H1 (cell line): ENCODE results near the gene FOSL1. TPM values are rescaled to one million over a fixed set of nuclear protein-coding genes. Genes with fewer than 3 reads are reported as not detected.

ENCODE experiments used
- ATF2 ChIP-seq: IDR thresholded peaks from 2 replicates; pipeline ENCODE4 v1.6.1; 2012; ENCODE audit warnings: low read length, inconsistent platforms
- ATF3 ChIP-seq: IDR thresholded peaks from 2 replicates; pipeline ENCODE4 v1.6.1; 2011; ENCODE audit warnings: low read depth, mild to moderate bottlenecking, low read length; ENCODE audit not compliant: insufficient read depth
- BACH1 ChIP-seq: IDR thresholded peaks from 2 replicates; pipeline ENCODE4 v1.6.1; 2012; ENCODE audit warnings: low read length, improper control_type of control experiment
- CTBP2 ChIP-seq: IDR thresholded peaks from 2 replicates; pipeline ENCODE4 v1.7.0; 2011; ENCODE audit warnings: borderline replicate concordance, mild to moderate bottlenecking, moderate library complexity, mixed read lengths, low read length; ENCODE audit not compliant: insufficient read depth, insufficient read length
- CTCF ChIP-seq, 3 experiments: IDR thresholded peaks; 1 replicate in 2 of 3; 2 replicates in 1 of 3; pipeline versions ENCODE4 v1.5.1 to v1.6.1; 2011; ENCODE audit warnings: low read length in 3 of 3, mild to moderate bottlenecking in 3 of 3, inconsistent platforms in 2 of 3, low read depth in 1 of 3, moderate library complexity in 1 of 3; ENCODE audit not compliant: insufficient read depth in 1 of 3; ENCODE audit errors: control extremely low read depth in 1 of 3
- GTF2F1 ChIP-seq: IDR thresholded peaks from 2 replicates; pipeline ENCODE4 v1.6.1; 2012; ENCODE audit warnings: low read depth, low read length, improper control_type of control experiment, borderline replicate concordance
- JUND ChIP-seq: IDR thresholded peaks from 2 replicates; pipeline ENCODE4 v1.6.1; 2011; ENCODE audit warnings: mild to moderate bottlenecking, improper control_type of control experiment, low read length
- KDM1A ChIP-seq: fragments of 200-600, 300-600 bp; sonication (generic); IDR thresholded peaks from 2 replicates; pipeline ENCODE4 v1.7.1; 2016; ENCODE audit warnings: mild to moderate bottlenecking, low read length, borderline replicate concordance
- KDM4A ChIP-seq: IDR thresholded peaks from one replicate; pipeline ENCODE4 v1.7.1; 2012; ENCODE audit warnings: low read depth, mild to moderate bottlenecking, moderate library complexity, low read length, inconsistent platforms; ENCODE audit not compliant: severe bottlenecking
- KDM5A ChIP-seq: fragments of 200-600 bp; IDR thresholded peaks from 2 replicates; pipeline ENCODE4 v1.7.1; 2012; ENCODE audit warnings: mild to moderate bottlenecking, low read length, inconsistent platforms, mixed read lengths
- MAFK ChIP-seq: IDR thresholded peaks from 2 replicates; pipeline ENCODE4 v1.6.1; 2012; ENCODE audit warnings: low read depth, mild to moderate bottlenecking, improper control_type of control experiment, low read length
- NRF1 ChIP-seq: IDR thresholded peaks from 2 replicates; pipeline ENCODE4 v1.6.1; 2011; ENCODE audit warnings: mild to moderate bottlenecking, low read depth, low read length, improper control_type of control experiment
- RBBP5 ChIP-seq: IDR thresholded peaks from 2 replicates; pipeline ENCODE4 v1.7.1; 2012; ENCODE audit warnings: low read depth, mild to moderate bottlenecking, inconsistent platforms, low read length, moderate library complexity, borderline replicate concordance
- SAP30 ChIP-seq: fragments of 300-600 bp; sonication (generic); IDR thresholded peaks from 2 replicates; pipeline ENCODE4 v1.7.1; 2012; ENCODE audit warnings: low read length, moderate library complexity, mild to moderate bottlenecking, inconsistent platforms; ENCODE audit not compliant: insufficient read depth, insufficient replicate concordance
- SIN3A ChIP-seq, 2 experiments: IDR thresholded peaks in 1 of 2; conservative IDR thresholded peaks in 1 of 2; 2 replicates each; pipeline ENCODE4 v1.6.1; 2011 to 2012; ENCODE audit warnings: low read length in 2 of 2, improper control_type of control experiment in 1 of 2, low read depth in 1 of 2, mild to moderate bottlenecking in 1 of 2
- SUZ12 ChIP-seq: fragments of 200-600 bp; sonication (generic); IDR thresholded peaks from 2 replicates; pipeline ENCODE4 v1.6.1; 2012; ENCODE audit warnings: mild to moderate bottlenecking, inconsistent platforms, low read length, moderate library complexity, mixed read lengths
- ZNF274 ChIP-seq: IDR thresholded peaks from 2 replicates; pipeline ENCODE4 v1.7.0; 2012; ENCODE audit warnings: low read length, borderline replicate concordance; ENCODE audit errors: extremely low read depth
- polyA plus RNA-seq, 7 experiments: library from polyadenylated mRNA; depleted of rRNA in 3 of 7; stranded (reverse) in 5 of 7; unstranded in 2 of 7; fragments of >200 nt in 5 of 7; fragments of 200-250 nt in 2 of 7; gene quantifications; 1 replicate in 5 of 7; 2 replicates in 1 of 7; 4 replicates in 1 of 7; pipeline versions ENCODE4 v1.2.1 to v1.2.3, GENCODE V29; 2011 to 2013; ENCODE audit warnings: missing spikeins in 2 of 7, mixed read lengths in 2 of 7
- total RNA-seq: library from RNA; stranded (reverse); fragmentation: NEBNext Ultra II Directional; extraction: Animal tissue kit (Norgen Biotek cat#: 25700); gene quantifications from 2 replicates; pipeline ENCODE4 v1.2.1, GENCODE V29; 2021

Gene FOSL1
- total and polyA plus RNA-seq, 2 of the 8 experiments (the other 6 are each of a cell fraction or from before 2014, with no cell fraction given): 6.3 to 7.2 TPM

- TF ChIP-seq KDM1A (no peak), SUZ12 (no peak), MAFK (no peak), ATF2 (no peak), SIN3A (conservative IDR thresholded peaks at IDR 0.05 in 1 of 2, IDR thresholded peaks at IDR 0.05 in 1 of 2; ENCODE audit: low read depth in 1 of 2, low read length in 2 of 2) (peak; percentile 65 to 78; a peak in 2 of 4 replicates), RBBP5 (peak; percentile 65; the same call in 1 of the 2 replicates), KDM5A (peak; percentile 54; the same call in 1 of the 2 replicates), KDM4A (peak; percentile 84), NRF1 (no peak), GTF2F1 (peak; percentile 34; the same call in 1 of the 2 replicates), BACH1 (peak; percentile 57; the same call in 1 of the 2 replicates), JUND (no peak), ZNF274 (no peak), CTCF (IDR thresholded peaks at IDR 0.05; ENCODE audit: control extremely low read depth in 1 of 3, insufficient read depth in 1 of 3, low read depth in 1 of 3, low read length in 3 of 3) (peak in 2 of 3 experiments; percentile 80 to 84; a peak in 3 of 4 replicates), SAP30 (no peak), CTBP2 (no peak), ATF3 (peak; percentile 56; the same call in 1 of the 2 replicates)
Observed at GRCh38 chr11:65888163-65888814, 11.9 kb downstream of the FOSL1 start, which contains the start of gene FIBP (continued).
